GM23338 (cell line): ENCODE data around the gene MLX.

Experiments used
- CREB1 ChIP-seq: fragments of 250-450 bp; sonication (Bioruptor Pico); IDR thresholded peaks from 2 replicates; pipeline ENCODE4 v1.5.0; 2020; ENCODE audit warnings: low read depth, mild to moderate bottlenecking, moderate library complexity
- CTCF ChIP-seq, 2 experiments: fragments of 200-600 bp in 1 of 2; sonication (generic) in 1 of 2; conservative IDR thresholded peaks; 2 replicates each; pipeline versions ENCODE4 v1.5.1 to v1.6.1; 2016 to 2017; ENCODE audit warnings: antibody characterized with exemption in 2 of 2, low read depth in 2 of 2, mild to moderate bottlenecking in 2 of 2, moderate library complexity in 1 of 2
- EZH2 ChIP-seq: fragments of 200-600 bp; sonication (generic); IDR thresholded peaks from one replicate; pipeline ENCODE4 v1.8.0; 2017; ENCODE audit warnings: antibody characterized with exemption, mild to moderate bottlenecking, low read depth; ENCODE audit not compliant: unreplicated experiment
- EZH2phosphoT487 ChIP-seq: fragments of 200-600 bp; sonication (generic); IDR thresholded peaks from one replicate; pipeline ENCODE4 v1.8.1; 2018; ENCODE audit warnings: antibody characterized with exemption; ENCODE audit not compliant: unreplicated experiment
- POLR2AphosphoS5 ChIP-seq: IDR thresholded peaks from 2 replicates; pipeline ENCODE4 v1.6.1; 2016; ENCODE audit warnings: antibody characterized with exemption, low read depth
- REST ChIP-seq: IDR thresholded peaks from one replicate; pipeline ENCODE4 v1.6.1; 2018; ENCODE audit warnings: antibody characterized with exemption; ENCODE audit not compliant: unreplicated experiment
- ZNF331 ChIP-seq: fragments of 250-450 bp; sonication (Bioruptor Pico); IDR thresholded peaks from 2 replicates; pipeline ENCODE4 v1.5.0; 2020; ENCODE audit warnings: low read depth, mild to moderate bottlenecking, moderate library complexity

- TF ChIP-seq CTCF (conservative IDR thresholded peaks at IDR 0.05; ENCODE audit: low read depth in 2 of 2) = no peak
- no peak for TF ChIP-seq EZH2
- TF ChIP-seq EZH2phosphoT487 = no peak
- no peak for TF ChIP-seq ZNF331
- TF ChIP-seq CREB1 = no peak
- no peak for TF ChIP-seq POLR2AphosphoS5
- no peak for TF ChIP-seq REST
Measured at GRCh38 chr17:42603318-42603717, 36.4 kb downstream of the MLX start.
